GM06990 (cell line): ENCODE results near the gene DPP10.

Source experiments
- DNase-seq: peaks from one replicate; pipeline ENCODE4 v3.0.0-alpha.2; 2011; ENCODE audit not compliant: insufficient read length; ENCODE audit errors: extremely low read depth
- H3K27me3 ChIP-seq: replicated peaks from 2 replicates; pipeline ENCODE4 v1.6.0; 2011; ENCODE audit warnings: low read length; ENCODE audit not compliant: control insufficient read depth, insufficient read depth
- H3K36me3 ChIP-seq: 2 replicates; pipeline ENCODE4 v1.5.1; 2011; ENCODE audit warnings: low read length; ENCODE audit not compliant: control insufficient read depth, insufficient read depth
- H3K4me3 ChIP-seq: replicated peaks from 2 replicates; pipeline ENCODE4 v1.5.1; 2011; ENCODE audit warnings: low read depth, mild to moderate bottlenecking, control low read depth, low read length
- TF ChIP-seq, protein P1 (sequence below): IDR thresholded peaks from 2 replicates; pipeline ENCODE4 v1.5.1; 2011; ENCODE audit warnings: low read length, control low read depth, mild to moderate bottlenecking, inconsistent platforms; ENCODE audit not compliant: insufficient read depth, poor library complexity, severe bottlenecking

DPP10 gene

DNA sequence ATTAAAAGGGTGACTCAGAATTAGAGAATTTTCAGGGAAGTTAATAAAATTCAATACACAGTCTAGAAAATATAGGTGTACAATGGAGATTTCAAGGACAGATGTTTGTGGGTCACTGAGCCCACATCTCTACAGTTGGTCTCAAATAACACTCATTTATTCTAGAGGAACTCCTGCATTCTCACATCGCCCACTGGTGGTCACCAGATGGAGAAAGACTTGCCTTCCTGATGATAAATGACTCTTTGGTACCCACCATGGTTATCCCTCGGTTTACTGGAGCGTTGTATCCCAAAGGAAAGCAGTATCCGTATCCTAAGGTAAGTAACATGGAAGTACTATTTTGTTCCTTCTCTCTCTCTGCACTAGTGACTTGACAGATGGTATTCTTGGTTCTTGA lies 1297.1 kb downstream of the DPP10 start:
- DNase-seq = no peak
- TF ChIP-seq, protein P1, sequence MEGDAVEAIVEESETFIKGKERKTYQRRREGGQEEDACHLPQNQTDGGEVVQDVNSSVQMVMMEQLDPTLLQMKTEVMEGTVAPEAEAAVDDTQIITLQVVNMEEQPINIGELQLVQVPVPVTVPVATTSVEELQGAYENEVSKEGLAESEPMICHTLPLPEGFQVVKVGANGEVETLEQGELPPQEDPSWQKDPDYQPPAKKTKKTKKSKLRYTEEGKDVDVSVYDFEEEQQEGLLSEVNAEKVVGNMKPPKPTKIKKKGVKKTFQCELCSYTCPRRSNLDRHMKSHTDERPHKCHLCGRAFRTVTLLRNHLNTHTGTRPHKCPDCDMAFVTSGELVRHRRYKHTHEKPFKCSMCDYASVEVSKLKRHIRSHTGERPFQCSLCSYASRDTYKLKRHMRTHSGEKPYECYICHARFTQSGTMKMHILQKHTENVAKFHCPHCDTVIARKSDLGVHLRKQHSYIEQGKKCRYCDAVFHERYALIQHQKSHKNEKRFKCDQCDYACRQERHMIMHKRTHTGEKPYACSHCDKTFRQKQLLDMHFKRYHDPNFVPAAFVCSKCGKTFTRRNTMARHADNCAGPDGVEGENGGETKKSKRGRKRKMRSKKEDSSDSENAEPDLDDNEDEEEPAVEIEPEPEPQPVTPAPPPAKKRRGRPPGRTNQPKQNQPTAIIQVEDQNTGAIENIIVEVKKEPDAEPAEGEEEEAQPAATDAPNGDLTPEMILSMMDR = no peak
- H3K36me3 ChIP-seq = no peaks in the 10 kb centered on the region
- H3K4me3 ChIP-seq = no peak overlapping the region
- H3K27me3 ChIP-seq = no peaks in the 10 kb centered on the region

DNA sequence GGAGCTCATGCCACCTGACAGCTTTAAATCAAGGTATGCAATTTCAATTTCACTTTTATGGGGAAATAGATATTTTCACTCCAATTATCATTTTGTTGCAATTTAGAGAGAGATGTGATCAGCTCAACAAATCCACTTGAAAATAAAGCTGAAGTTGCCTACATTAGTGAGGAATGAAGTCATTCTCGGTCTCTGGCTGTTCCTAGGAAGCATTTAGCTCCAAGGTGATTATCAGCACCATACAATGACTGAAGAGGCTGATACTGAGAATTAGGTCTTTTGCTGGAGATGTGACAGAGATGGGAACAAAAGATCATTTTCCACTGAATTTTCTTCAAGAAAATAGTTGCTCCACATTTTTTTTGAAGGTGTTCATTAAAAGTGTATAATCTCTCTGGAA lies 1303.7 kb downstream of the DPP10 start:
- DNase-seq = no peak
- TF ChIP-seq, protein P1 = no peak
- no peaks in the 10 kb centered on the region for H3K36me3 ChIP-seq
- no peaks in the 10 kb centered on the region for H3K27me3 ChIP-seq
- H3K4me3 ChIP-seq = no peak overlapping the region

DNA sequence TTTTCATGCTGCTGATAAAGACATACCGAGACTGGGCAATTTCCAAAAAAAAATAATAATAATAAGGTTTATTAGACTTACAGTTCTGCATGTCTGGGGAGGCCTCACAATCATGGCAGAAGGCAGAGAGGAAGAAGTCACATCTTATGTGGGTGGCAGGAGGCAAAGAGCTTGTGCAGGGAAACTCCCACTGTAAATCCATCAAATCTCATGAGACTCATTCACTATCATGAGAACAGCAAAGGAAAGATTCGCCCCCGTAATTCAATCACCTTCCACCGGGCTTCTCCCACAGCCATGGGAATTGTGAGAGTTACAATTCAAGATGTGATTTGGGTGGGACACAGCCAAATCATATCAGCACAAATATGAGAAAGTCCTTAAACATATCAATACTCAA lies 1314.8 kb downstream of the DPP10 start:
- Histone ChIP-seq H3K27me3 (no peaks in the 10 kb centered on the region), H3K4me3 (no peak overlapping the region), H3K36me3 (no peaks in the 10 kb centered on the region)
- DNase-seq = no peak
- TF ChIP-seq, protein P1 = no peak

DNA sequence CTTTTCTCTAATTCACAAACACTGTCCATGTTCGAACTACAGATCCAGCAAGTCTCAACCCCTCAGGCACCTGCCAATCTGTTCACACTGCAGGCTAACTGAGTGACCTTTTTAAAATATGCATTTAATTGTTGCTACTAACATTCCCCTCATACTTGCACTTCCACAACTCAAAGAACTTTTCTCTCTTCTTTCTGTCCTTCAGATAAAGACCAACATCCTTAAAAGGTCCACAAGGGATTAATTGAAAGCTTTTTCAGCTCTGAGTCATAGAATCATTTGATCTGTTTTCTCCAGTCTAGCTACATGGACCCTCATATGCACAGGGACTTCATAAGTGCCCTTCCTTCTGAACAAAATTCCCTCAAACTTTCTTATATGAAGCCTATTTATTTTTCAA lies 1321.2 kb downstream of the DPP10 start:
- no peak for DNase-seq
- Histone ChIP-seq H3K4me3 (no peak overlapping the region), H3K36me3 (no peaks in the 10 kb centered on the region), H3K27me3 (no peaks in the 10 kb centered on the region)
- TF ChIP-seq, protein P1 = no peak

DNA sequence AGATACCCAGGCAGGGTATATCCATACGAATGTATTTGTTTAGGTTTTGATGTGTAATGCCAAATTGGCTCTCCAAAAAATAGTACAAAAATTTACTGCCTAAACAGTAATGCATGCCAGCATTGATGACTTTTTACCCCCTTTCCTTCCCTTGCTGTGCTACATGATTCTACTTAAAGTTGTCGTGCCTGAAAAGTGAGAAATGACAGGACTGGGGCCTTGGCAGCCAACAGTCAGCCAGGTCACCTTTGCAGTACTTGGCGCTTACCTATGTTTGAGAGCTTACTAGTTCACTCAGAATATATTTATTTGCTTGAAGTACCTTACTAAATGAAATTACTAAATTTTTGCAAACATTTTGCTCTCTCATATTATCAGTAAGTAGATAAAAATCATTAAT lies 1329.1 kb downstream of the DPP10 start:
- no peak for DNase-seq
- Histone ChIP-seq H3K27me3 (no peaks in the 10 kb centered on the region), H3K36me3 (no peaks in the 10 kb centered on the region), H3K4me3 (no peak overlapping the region)
- TF ChIP-seq, protein P1 = no peak

DNA sequence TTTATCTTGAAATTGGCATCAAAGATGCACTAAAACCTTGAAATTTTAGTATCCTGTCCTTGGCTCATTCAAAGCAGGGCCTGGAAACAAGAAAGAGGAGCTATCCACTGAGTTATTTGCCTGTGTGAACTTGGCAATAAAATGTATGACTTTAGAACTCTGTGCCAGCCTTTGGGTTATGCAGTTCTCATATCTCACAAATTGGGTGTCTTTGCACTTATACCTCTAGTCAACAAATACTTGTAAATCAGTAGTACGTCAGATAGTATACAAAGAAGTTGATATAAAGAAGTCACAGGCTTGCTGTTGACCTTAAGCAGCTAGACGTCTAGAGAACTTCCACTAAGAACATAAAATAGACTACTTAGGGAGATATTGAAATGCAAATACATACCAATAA lies 1331.9 kb downstream of the DPP10 start:
- DNase-seq = no peak
- H3K36me3 ChIP-seq = no peaks in the 10 kb centered on the region
- H3K27me3 ChIP-seq = no peaks in the 10 kb centered on the region
- no peak overlapping the region for H3K4me3 ChIP-seq
- TF ChIP-seq, protein P1 = no peak
